ENCODE data around the gene SLC28A3. TPM values are rescaled to one million over a fixed set of nuclear protein-coding genes. Genes with fewer than 3 reads are reported as not detected.

SLC28A3 gene
- total and polyA plus RNA-seq, 10 of the 15 experiments (the other 5 are each of a cell fraction or from before 2014, with no cell fraction given), result 0.03 to 0.39 (median 0.07) TPM; not detected in 2

- CTCF ChIA-PET, result interaction anchor here (1.2 to 7.8 kb wide), 9 partner anchors 11 to 313 kb away, joined by 3 to 92 read pairs (median 5); no protein-coding TSS in a partner anchor
- Histone ChIP-seq H3K4me3 (no peak overlapping the region), H3K27me3 (replicated peaks in 1 of 2; ENCODE audit: control insufficient read depth in 2 of 2, insufficient read depth in 2 of 2, low read length in 1 of 2) (no peaks in the 10 kb centered on the region), H3K36me3 (ENCODE audit: control insufficient read depth in 2 of 2, insufficient read depth in 2 of 2, low read length in 1 of 2) (no peaks in the 10 kb centered on the region), H3K9me3 (replicated peaks; ENCODE audit: control insufficient read depth, insufficient read depth, low read length) (no peaks in the 10 kb centered on the region), H4K20me1 (ENCODE audit: control insufficient read depth, insufficient read depth) (no peaks in the 10 kb centered on the region), H3K27ac (ENCODE audit: control insufficient read depth, insufficient read depth) (peak overlapping the region; percentile 86), H3K4me2 (ENCODE audit: control insufficient read depth, insufficient read depth) (peak overlapping the region; percentile 79), H2AFZ (ENCODE audit: control insufficient read depth, low read depth, low read length) (peak overlapping the region; percentile 88), H3K9ac (ENCODE audit: control insufficient read depth, insufficient read depth, low read length) (peak overlapping the region; percentile 60), H3K79me2 (ENCODE audit: control insufficient read depth, insufficient read depth, low read length) (no peaks in the 10 kb centered on the region), H3K4me1 (ENCODE audit: control insufficient read depth, insufficient read depth, low read length) (peaks cover 46% of the 10 kb centered on the region)
- RAD21 ChIA-PET (ENCODE audit: unreplicated experiment), result interaction anchor here (1.1 to 2.8 kb wide), 7 partner anchors 10 to 316 kb away, joined by 4 to 23 read pairs (median 9); partner anchors contain the start of genes HNRNPK and RMI1
- POLR2A ChIA-PET, result interaction anchor here (1.1 to 2.0 kb wide), 6 partner anchors 8 to 317 kb away, joined by 3 to 5 read pairs (median 4); partner anchors contain the start of gene HNRNPK
- no TSS peak for BruUV-seq (replicated peaks)
- in situ Hi-C loops (cut with MboI), result no loop called here
- SMC1A ChIA-PET (ENCODE audit: uncharacterized antibody, unreplicated experiment), result interaction anchor here (0.5 to 6.1 kb wide), 15 partner anchors 9 to 359 kb away, joined by 3 to 82 read pairs (median 4); no protein-coding TSS in a partner anchor
- peak; percentile 66 for DNase-seq (ENCODE audit: low read depth, low spot score)
- intact Hi-C loops (cut with micrococcal nuclease; ENCODE audit: unreplicated experiment), result loop anchor here (10.0 kb wide), 1 partner anchor 459 kb away; no protein-coding TSS in a partner anchor
- no peak for FAIRE-seq
- 24% methylated on average over 7 of the region's 7 CpGs for WGBS (ENCODE audit: insufficient coverage, insufficient replicate concordance, low lambda C conversion rate, missing lambda C conversion rate)
- ATAC-seq, result peak; percentile 80
- TF ChIP-seq SP1 (IDR thresholded peaks at IDR 0.05; ENCODE audit: low read depth, low read length), result peak; percentile 37
- TF ChIP-seq ZNF687 (IDR thresholded peaks at IDR 0.05), result peak; percentile 92
- no peak for TF ChIP-seq RAD51 (IDR thresholded peaks at IDR 0.05)
- 0 out of 2 replicates have a peak, but pooled peaks have one; percentile 27 for TF ChIP-seq ELK1 (IDR thresholded peaks at IDR 0.05; ENCODE audit: low read depth, low read length)
- no peak for TF ChIP-seq NR2C2 (IDR thresholded peaks at IDR 0.05; ENCODE audit: borderline replicate concordance, control insufficient read depth, insufficient read length, low read depth)
- peak; percentile 68 for TF ChIP-seq RUNX3 (IDR thresholded peaks at IDR 0.05; ENCODE audit: low read length)
- TF ChIP-seq DPF2 (IDR thresholded peaks at IDR 0.05), result peak; percentile 67; the same call in 1 of the 2 replicates
- TF ChIP-seq RBBP5 (conservative IDR thresholded peaks at IDR 0.05), result no peak
- TF ChIP-seq CREM (IDR thresholded peaks at IDR 0.05; ENCODE audit: low read depth), result 0 out of 2 replicates have a peak, but pooled peaks have one; percentile 8
- TF ChIP-seq ATF7 (IDR thresholded peaks at IDR 0.05; ENCODE audit: low read depth), result peak; percentile 47; the same call in 1 of the 2 replicates
- TF ChIP-seq YY1 (IDR thresholded peaks at IDR 0.05; ENCODE audit: low read depth, low read length), result no peak
- no peak for TF ChIP-seq BRCA1 (IDR thresholded peaks at IDR 0.05; ENCODE audit: low read depth, low read length)
- peak; percentile 37; the same call in 1 of the 2 replicates for TF ChIP-seq TAF1 (IDR thresholded peaks at IDR 0.05; ENCODE audit: borderline replicate concordance, low read depth, low read length)
- TF ChIP-seq LARP7 (IDR thresholded peaks at IDR 0.05), result no peak; the same call in 1 of the 2 replicates
- TF ChIP-seq NR2F1 (conservative IDR thresholded peaks at IDR 0.05), result 0 out of 2 replicates have a peak, but pooled peaks have one; percentile 27
- no peak for TF ChIP-seq IRF5 (IDR thresholded peaks at IDR 0.05; ENCODE audit: borderline replicate concordance)
- TF ChIP-seq PBX3 (IDR thresholded peaks at IDR 0.05; ENCODE audit: insufficient replicate concordance, low read depth, low read length), result no peak
These were observed 44.3 kb downstream of the SLC28A3 start for GRCh38 chr9:84296146-84296843.

All from GM12878 (cell line).